ENCODE data around the gene IGSF22. TPM values are rescaled to one million over a fixed set of nuclear protein-coding genes. Genes with fewer than 3 reads are reported as not detected.

IGSF22 gene
- total RNA-seq, 1 donor from 2014 or later = 6.2 TPM

DNA sequence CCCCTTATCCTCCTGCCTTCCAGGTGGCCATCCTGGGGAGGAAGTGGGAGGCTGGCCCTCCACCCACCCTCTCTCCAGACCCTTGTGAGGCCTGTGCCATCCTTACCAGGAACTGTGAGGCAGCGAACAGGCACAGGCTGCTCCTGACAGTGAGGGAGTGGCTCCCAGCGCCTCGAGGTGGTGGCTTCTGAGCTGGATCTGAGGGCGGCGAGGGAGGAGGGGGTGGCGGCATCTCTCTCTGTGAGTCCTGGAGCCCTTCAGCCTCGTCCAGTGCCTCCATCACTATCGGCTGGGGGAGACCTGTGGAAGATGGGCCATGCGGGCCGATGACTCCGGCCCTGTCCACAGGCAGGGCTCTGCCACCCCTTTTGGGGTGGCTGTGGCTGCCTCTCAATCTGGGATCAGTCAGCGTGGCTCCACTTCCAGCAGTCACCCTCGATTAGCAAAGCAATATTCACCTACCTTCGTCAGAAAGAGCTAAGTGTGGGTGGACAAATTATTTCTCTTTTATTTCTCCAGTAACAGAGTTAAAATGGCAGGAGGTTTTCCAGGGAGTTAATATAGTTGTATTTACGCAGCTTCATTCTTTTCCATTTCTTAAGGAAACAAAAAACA lies 18.0 kb upstream of the IGSF22 start:
- DNase-seq = no peak

DNA sequence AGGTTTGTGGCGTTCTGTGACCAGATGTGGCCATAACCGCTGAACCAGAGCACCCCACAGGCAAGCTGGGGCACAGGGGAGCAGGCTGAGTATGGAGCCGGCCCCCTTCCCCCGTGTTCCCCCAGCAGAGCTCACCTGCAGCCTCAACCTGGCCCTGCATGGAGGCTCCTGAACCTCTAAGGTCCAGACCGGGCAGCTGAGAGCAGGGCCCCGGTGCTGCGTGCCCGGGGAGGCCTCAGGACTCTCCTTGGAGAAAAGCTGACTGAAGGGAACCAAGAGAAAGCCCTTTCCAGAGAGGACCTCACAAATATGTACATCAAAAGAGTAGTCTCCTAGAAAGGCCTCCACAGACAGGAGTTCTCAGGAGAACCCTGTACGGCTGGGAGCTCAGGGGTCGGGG lies 17.4 kb upstream of the IGSF22 start:
- no peak for DNase-seq

DNA sequence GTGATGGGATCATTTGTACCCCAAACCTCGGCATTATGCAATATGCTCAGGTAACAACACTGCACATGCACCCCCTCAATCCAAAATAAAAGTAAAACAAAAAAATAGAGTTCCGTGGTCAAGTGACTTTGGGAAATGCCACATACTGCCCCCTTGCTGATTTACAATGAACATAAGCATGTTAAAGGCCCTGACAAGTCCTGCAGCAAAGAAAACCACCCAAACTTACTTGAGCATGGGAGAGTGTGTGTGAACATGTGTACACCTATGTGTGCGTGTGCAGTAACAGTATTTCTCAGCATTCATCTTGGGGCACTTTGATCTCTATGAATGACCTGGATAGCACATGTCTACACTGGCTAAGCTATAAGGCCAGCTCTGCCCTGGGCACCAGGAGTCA lies 15.8 kb upstream of the IGSF22 start:
- DNase-seq = no peak

DNA sequence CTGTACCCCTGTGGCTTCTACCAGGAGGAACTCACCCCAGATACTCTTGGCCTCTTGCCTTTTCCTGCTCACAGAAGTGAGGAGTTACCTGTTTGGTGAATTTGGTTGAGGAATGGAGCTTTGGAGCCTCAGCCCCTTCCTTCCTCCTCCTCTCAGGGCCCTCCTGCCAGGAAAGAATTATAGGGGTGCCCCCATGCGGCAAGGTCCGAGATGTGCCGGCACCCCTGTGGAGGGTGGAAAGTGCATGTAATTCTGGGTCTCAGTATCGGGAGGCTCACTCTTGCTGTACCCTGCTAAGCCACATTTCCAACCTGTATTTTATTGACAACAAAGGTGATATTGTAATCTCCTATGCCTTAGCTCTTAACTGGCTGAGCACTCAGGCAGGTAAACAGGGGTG lies 13.7 kb upstream of the IGSF22 start:
- DNase-seq = no peak

DNA sequence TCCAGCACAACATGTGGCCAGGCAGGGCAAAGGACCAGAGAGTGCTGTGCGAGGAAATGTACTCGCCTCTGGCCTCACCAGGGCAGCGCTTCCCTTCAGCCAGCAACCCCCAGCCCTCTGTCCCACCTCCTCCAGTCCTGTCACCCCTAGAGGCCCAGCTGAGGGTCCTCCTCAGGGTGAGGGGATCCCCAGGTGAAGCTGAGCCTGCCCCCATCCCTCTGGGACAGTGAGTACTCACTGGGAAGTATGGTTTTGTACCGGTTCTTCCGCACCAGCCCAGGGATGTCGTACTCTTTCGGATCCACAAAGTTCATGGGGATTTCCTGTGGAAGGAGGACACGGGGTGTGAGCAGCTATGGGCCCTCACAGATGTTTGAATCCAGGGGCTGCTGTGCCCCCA lies 11.7 kb upstream of the IGSF22 start:
- DNase-seq = no peak

DNA sequence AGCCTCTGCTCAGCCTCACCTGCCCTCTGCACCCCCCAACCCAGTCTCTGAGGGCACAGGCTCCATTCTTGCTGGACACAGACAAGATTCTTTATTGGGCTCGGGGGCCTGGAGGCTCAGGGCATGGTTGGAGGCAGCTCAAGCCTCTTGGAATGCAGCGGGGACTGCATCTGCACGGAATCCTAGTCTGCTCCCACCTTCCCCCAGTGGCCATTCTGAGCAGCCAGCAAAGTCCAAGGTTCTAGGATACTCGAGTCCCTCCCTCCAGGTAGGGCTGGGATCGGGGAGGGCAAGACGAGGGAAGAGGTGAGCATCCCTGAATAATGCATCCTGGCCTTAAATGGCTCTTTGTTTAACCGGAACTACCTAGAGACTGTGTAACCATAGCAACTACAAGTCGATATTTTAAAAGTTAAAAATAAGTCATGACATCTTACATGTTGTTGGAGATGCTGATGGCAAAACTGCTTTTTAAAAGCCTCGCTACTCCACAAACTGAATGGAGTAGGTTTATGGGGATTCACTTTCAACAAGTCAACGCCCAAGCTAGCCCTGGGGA lies 10.7 kb upstream of the IGSF22 start:
- no peak for DNase-seq

DNA sequence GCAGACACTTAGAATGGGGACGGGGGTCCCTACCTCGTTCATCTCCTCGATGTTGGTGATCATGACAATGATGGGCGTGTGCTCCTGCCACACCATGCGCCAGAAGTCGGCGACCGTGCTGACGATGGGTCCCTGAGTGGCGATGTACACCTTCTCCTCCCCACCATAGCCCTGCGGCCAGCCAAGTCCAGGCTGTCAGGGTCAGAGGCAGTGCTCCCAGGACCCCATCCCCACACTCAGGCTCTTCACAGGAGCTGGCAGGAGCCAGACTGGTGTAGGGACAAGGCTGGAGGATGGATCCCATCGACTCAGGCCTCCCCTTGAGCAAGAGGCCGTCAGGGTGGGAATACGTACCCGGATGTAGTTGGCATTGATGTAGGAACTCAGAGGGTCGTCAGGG lies 7.2 kb upstream of the IGSF22 start:
- no peak for DNase-seq

DNA sequence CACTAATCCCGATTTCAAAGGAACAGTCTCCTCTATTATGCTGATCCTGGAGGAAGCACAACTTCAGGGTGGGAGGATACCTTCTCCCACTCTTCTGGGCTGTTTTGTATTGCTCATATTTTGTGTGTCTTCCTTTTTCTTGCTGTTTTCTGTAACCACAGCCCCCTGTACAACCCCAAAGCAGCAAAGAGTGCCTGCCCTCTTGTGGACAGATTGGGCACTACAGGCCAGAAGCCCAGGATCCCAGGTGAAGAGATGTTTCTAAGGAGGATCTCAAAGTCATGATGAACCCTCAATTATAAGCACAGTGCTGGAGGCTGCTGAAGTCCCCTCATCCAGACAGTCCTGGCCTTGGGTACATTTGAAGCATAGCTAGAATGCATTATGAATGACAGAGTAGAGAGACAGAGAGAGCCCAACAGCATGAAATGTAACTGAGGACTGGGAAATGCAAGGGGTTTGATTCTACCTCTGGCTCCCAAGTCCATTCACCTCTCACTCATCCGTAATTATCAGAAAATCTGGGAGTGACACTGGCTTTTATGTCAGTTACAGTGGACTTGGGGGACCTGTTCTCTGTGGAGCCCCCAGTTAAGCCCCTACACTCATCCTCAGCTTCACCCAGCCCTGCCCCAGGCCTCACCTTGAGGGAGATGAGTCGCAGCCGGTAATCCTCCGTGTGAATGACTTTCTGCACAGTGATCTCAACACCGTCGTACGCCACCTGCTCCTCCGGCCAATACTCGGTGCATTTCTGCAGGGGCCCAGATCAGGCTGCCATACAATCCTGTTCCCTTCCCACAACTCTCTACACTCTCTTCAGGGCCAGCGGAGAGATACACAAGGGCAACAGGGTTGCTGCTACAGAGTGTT lies 6.2 kb upstream of the IGSF22 start:
- peak; percentile 83 for DNase-seq

DNA sequence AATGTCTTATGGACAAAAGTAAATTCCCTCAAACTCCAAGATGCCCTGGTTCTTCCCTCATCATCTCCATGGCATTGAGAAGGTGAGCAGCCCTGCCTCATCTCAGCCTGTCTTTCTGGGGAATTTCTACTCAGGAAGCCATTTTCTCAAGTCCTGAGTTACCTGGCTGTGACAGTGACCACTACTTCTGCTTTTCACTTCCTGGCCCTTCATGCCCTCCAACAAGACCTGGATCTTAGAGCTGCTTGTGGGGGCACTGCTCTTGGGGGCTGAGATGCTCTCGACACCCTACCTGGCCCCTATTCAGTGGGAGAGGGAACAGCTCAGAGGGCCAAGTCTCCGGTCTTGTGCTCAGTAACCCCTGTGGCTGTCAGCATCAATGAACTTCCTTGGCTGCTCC lies 5.5 kb upstream of the IGSF22 start:
- DNase-seq = no peak

DNA sequence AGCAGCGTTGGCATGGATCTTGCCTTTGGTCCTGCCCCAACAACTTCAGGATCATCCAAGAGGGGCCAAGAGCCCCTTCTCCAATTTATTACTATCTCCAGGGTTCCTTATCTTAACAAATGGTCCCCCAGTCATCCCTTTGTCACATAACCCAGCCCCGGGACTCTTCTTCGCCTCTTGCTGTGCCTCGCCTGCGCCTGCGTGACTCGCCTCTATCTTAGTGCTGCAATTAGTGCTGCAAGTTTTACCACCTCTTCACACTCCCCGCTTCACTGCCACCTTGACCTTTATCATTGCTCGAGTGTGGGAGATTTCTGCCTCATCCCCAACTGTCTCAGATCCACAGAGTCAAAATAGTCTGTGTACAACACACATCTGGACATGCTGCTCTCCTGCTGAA lies 4.0 kb upstream of the IGSF22 start:
- DNase-seq = no peak

DNA sequence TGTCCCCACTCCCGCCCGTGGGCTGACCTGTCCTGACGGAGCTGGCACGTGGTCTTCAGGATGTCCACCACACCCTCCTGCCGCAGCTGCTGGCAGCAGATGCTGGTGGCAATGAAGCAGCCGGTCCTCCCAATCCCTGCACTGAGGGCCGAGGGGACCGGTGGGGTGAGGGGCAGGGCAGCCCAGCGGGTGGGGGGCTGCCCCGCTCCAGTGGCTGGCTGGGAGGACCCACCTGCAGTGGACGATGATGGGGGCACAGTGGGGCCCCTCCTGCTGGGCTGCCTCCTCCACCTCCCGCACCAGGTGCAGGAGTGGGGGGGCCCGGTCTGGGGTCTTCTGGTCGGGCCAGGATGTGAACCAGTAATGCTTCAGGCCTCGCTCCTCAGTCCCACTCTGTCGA lies 3.4 kb upstream of the IGSF22 start:
- no peak for DNase-seq

DNA sequence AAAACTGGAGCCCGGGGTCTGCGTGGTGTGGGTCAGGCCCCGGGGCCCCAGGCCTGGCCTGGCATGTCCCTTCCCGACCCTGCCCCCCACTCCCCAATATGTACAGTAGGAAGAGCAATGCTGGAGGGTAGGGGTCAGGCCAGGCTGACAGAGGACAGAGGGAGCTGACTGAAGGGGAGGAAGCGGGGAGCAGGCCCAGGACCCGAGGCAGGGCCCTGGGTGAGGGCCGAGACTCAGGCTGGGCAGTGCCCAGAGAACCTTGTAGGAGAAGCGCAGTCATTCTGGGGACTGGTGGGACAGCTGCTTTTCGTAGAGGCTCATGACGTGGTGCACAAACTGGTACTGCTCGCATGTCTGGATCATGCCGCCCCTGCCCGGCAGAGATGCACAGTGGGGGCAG lies 2.7 kb upstream of the IGSF22 start:
- no peak for DNase-seq

DNA sequence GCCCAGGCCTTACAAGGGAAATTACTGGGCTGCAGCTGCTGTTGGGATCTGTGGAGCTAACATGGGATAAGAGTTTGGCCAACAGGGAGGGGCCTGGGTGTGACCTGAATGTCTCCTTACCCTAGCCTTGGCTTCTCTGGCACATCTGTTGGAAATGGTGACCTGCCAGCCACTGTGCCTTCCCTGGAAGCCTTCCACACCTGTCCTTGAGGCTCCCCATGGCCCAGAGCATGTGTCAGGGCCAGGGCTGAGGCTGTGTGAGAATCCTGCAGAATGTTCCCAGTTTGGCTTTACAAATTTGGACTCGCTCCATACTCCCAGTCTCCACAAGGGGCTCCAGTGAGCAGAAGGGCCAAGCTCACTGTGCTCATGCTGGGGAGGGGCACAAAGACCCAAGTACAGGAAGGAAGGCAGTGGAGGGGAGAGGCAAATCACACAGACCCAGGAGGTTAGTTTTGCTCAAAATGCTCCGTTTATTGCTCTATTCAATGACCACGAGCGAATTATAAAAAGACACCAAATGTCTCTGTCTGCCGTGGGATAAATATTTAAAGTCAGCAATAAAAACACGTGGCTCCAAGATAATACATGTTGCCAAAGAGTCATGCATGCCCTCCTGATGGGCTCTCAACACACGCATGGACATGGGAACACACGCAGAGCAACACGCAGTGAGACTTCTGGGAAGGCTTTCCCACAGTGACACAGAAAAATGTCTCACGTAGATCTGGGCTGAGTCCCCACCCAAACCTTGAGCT lies 1.7 kb upstream of the IGSF22 start:
- peak; percentile 74 for DNase-seq

DNA sequence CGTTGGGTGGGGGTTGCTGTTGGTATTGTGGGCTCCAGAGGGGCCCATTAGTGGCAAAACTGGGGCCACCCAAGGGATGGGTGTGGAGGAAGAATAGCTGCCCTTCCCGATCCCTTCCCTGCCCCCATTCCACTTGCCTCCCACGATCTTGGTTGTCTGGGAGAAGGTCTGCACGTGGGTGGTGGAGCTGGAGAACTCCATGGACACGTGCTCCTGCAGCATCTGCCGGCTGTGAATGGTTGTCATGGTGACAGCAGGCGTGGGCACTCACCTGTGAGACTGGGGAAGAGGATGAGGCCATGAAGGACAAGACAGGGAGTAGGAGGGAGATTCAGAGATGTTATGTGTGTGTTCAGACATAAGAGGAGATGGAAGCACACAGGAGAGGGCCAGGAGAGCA lies 2.0 kb downstream of the IGSF22 start:
- peak; percentile 7 for DNase-seq

DNA sequence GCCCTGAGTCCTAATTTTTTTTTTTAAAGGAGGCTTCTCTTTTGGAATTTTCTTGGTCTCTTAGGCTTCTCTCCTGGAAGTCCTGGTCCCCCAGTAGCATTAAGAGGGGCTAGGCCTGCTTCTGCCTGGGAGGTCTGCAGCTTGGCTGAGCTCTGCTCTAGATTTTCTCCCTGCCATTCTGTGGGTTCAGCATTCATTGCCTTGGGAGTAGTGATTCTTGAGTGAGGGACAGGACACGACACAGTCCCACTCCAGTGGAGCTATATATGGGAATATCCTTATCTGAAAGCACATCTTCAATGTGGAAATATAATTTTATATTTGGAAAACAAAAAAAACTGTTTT lies 3.7 kb downstream of the IGSF22 start:
- DNase-seq = no peak

DNA sequence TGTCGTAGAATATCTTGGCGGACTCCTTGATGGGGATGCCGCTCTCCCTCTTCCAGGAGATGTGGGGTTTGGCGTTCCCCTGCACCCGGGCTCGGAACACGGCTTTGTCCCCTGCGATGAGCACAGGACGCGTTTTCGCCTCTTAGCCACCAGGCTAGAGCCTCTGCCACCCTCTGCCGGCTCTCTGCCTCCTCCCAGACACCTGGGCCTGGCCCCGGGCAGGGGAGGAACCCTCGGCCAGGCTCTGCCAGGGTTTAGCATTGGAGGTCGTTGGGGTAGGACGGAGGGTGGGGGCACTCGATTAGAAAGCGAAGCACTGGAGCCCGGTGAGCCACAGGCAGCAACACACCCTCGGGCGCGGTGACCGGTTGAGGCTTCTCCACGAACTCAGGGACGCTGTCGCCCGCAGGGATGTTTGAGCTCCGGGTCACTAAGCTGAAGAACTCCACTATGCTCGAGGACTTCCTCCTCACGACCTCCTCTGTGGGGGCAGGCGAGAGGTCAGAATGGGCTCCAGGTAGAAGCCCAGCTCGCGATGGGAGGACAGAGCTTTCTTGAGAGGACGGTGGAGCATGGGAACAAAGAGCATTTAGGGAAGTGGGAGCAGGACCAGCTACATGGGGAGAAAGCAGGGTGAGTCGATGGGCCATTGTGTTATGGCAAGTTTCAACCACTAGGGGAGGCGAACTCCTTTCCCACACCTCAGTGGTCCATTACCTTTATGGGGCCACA lies 4.3 kb downstream of the IGSF22 start:
- DNase-seq = peak; percentile 56

DNA sequence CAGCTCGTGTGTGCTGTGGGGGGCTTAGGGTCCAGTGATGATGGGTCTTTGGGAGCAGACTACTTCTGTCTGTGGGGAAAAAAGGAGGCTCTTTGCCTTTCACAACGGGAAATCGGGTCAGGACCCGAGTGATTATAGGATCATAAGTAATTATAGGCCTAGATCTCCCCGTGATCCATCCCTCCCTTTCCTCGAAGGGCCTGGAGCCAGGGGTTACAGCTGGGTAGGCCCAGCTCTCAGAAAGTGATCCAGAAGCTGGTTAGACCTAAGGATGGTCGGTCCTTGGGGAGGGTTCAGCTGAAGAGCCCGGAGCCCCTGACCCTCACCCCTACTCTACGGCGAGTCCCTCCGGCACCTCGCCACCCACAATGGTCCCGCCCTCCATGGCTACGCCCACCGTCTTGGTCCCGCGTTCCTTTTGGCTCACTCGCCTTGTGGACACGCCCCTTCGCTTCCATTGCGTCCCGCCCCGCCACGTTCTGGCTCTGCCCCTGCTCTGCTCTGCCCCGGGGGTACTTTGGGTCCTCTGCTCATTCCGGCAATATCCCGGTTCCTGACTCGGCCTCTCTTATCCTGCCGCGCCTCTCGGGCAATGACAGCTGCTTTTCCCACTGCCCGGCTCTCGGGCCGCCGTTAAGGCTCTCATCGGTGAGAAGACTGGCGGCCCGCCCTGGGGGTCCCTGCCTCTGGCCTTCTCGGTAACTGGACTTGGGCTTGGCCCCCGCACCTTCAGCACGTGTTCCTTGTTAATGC lies 5.0 kb downstream of the IGSF22 start:
- peak; percentile 90 for DNase-seq

DNA sequence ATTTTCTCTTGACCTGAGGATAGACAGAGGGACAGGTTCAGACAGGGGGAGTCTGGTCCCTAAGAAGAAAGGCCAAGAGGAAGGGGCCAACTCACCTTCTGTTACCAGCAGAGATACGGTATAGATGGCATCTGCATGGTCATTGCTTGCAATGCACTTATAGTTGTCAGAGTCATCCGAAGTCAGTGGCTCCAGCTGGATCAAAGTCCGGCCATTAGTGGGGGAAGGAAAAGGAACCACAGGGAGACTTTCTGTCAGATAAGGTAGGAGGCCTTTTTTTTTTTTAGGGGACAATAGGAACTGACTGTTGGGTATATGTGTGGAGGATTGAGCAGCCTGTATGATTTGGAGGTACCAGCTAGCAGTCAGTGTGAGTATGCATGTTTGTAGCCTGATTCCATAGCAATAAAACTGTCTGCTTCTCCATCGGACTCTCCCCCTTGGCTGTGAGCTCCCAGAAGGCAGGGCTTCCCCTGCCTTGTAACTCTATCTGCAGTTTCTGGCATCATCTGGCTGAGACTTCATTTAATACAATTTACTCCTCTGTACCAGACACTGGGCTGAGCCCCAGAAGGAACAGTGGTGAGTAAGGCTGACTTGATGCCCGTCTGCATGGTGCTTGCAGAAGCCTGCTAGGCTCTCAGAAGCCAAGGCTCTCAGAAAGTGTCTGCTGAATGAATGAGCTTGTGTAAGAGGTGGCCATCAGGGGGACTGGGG lies 5.7 kb downstream of the IGSF22 start:
- DNase-seq = peak; percentile 56

DNA sequence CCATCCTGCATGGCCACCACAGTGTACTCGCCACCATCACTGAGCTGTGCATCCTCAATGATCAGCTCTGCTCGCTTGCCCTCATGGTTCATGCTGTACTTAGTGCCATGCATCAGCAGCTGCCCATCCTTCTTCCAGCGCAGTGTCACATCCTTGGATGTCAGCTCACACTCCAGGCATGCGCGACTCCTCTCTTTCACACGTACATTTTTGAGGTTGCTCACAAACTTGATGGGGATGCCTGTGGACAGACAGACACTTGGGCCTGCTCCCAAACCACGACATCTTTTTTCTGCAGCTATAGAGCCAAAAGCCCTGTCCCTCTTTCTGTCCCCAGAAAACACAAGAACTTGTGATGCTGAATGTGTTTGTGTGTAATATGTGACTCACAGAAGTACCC lies 10.5 kb downstream of the IGSF22 start:
- no peak for DNase-seq

DNA sequence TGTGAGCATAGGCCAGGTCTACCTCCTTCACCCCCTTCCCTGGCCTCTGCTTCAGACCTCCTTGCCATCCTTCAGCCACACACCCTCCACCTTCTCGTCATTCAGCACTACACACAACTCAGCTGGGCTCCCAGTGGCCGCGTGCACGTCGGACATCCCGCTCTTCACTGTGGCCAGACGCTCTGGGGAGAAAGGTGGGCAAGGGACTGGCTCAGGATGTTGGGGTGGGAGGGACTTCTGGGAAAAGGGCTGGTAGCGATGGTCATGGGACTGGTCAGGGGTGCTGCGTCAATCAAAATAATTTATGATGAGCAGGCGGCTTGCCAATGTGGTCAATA lies 11.6 kb downstream of the IGSF22 start:
- DNase-seq = no peak
